Parathyroid adenoma (tissue), 2 donors: Measurements from ENCODE around the gene SLC15A1.

Source experiments
- H2AFZ ChIP-seq: fragments of 300-600 bp; sonication (generic); one replicate; pipeline ENCODE4 v1.7.0; 2017; ENCODE audit warnings: antibody characterized with exemption, mild to moderate bottlenecking
- H3K27ac ChIP-seq: fragments of 300-600 bp; sonication (generic); one replicate; pipeline ENCODE4 v1.7.0; 2017
- H3K27me3 ChIP-seq: fragments of 300-600 bp; sonication (generic); one replicate; pipeline ENCODE4 v1.7.0; 2017; ENCODE audit warnings: low read length; ENCODE audit not compliant: control insufficient read depth, insufficient read depth
- H3K36me3 ChIP-seq: fragments of 300-600 bp; sonication (generic); one replicate; pipeline ENCODE4 v1.7.0; 2017; ENCODE audit warnings: low read length; ENCODE audit not compliant: control insufficient read depth, insufficient read depth
- H3K4me1 ChIP-seq: fragments of 300-600 bp; sonication (generic); one replicate; pipeline ENCODE4 v1.7.0; 2017; ENCODE audit warnings: control low read depth
- H3K4me2 ChIP-seq: fragments of 300-600 bp; sonication (generic); one replicate; pipeline ENCODE4 v1.7.0; 2017; ENCODE audit warnings: low read length
- H3K4me3 ChIP-seq: fragments of 300-600 bp; sonication (generic); one replicate; pipeline ENCODE4 v1.7.0; 2017; ENCODE audit warnings: low read depth, low read length
- H3K79me2 ChIP-seq: fragments of 300-600 bp; sonication (generic); one replicate; pipeline ENCODE4 v1.7.0; 2017; ENCODE audit warnings: control low read depth
- H3K9ac ChIP-seq: fragments of 300-600 bp; sonication (generic); one replicate; pipeline ENCODE4 v1.7.0; 2017; ENCODE audit warnings: mild to moderate bottlenecking
- H3K9me3 ChIP-seq: fragments of 300-600 bp; sonication (generic); one replicate; pipeline ENCODE4 v1.7.0; 2017; ENCODE audit warnings: low read length; ENCODE audit not compliant: control insufficient read depth
- TF ChIP-seq, protein P1 (sequence below): fragments of 300-600 bp; sonication (generic); IDR thresholded peaks from one replicate; pipeline ENCODE4 v1.7.0; 2017; ENCODE audit warnings: antibody characterized with exemption, mild to moderate bottlenecking
- donor health status: primary hyperparathyroidism.

Gene SLC15A1

DNA sequence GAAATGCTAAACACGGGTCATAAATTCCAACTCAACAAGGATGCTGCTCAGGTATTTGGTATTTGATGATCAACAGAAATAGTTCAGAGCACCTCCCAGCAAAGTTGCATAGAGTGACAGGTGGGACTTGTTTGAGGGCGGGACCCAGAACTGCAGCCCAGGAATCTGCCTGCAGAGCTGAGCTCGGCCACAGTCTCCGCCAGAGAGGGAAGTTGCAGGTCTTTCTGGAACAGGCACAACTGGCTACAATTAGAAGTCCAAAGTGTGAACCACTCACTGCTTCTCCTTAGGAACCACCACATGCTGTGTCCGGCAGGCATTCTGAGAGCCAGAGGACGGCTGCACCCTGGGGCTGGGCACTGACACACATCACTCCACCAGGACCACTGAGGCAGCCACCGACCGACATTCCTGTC, 1.1 kb downstream of the SLC15A1 start:
- Histone ChIP-seq H3K9ac (no peak overlapping the region), H3K4me3 (peak overlapping the region; percentile 61), H3K4me2 (peak overlapping the region; percentile 94), H3K9me3 (no peaks in the 10 kb centered on the region), H3K36me3 (no peaks in the 10 kb centered on the region), H2AFZ (peak overlapping the region; percentile 86), H3K27ac (no peak overlapping the region), H3K4me1 (peaks cover 3% of the 10 kb centered on the region), H3K27me3 (no peaks in the 10 kb centered on the region), H3K79me2 (no peaks in the 10 kb centered on the region)
- TF ChIP-seq, protein P1, sequence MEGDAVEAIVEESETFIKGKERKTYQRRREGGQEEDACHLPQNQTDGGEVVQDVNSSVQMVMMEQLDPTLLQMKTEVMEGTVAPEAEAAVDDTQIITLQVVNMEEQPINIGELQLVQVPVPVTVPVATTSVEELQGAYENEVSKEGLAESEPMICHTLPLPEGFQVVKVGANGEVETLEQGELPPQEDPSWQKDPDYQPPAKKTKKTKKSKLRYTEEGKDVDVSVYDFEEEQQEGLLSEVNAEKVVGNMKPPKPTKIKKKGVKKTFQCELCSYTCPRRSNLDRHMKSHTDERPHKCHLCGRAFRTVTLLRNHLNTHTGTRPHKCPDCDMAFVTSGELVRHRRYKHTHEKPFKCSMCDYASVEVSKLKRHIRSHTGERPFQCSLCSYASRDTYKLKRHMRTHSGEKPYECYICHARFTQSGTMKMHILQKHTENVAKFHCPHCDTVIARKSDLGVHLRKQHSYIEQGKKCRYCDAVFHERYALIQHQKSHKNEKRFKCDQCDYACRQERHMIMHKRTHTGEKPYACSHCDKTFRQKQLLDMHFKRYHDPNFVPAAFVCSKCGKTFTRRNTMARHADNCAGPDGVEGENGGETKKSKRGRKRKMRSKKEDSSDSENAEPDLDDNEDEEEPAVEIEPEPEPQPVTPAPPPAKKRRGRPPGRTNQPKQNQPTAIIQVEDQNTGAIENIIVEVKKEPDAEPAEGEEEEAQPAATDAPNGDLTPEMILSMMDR = no peak

DNA sequence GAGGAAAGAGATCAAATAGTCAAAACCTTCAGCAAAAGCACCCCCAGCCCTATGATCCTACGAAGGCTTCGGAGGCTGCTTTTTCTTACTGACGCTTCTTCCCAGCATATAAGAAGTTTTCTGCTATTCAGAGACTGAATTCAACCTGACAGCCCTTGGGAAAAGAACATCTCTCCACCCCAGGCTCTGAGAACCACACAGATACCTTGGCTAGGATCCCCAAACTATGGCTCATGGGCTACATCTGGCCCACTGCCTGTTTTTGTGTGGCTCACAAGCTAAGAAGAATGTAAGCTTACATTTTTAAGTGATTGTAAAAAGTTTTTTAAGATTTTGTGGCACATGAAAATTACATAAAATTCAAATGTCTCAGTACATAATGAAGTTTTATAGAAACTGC, 3.0 kb downstream of the SLC15A1 start:
- H3K27me3 ChIP-seq = no peaks in the 10 kb centered on the region
- no peaks in the 10 kb centered on the region for H3K36me3 ChIP-seq
- H3K4me3 ChIP-seq = no peak overlapping the region
- peaks cover 3% of the 10 kb centered on the region for H3K4me1 ChIP-seq
- TF ChIP-seq, protein P1 = no peak
- no peak overlapping the region for H3K9ac ChIP-seq
- no peak overlapping the region for H3K27ac ChIP-seq
- H3K4me2 ChIP-seq = no peak overlapping the region
- no peaks in the 10 kb centered on the region for H3K9me3 ChIP-seq
- H2AFZ ChIP-seq = no peak overlapping the region
- no peaks in the 10 kb centered on the region for H3K79me2 ChIP-seq

DNA sequence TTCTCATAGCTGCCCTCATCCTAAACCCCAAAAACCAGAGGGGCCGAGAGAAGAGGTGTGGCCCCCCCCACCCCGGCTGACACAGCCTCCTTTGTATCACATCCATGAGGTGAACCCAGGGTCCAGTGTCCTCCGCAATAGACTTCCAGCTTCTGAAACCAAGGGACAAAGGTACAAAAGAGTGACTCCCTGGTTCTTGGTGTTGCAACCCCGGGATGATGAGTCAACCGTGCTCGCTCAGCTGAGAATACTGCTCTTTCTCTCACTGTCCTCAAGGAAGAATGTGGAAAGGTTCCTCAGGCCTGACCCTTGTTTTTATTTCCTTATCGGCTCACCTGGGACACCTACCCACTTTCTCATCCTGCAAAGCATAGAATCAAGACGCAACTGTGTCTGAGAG, 5.5 kb downstream of the SLC15A1 start:
- Histone ChIP-seq H3K9ac (no peak overlapping the region), H3K79me2 (no peaks in the 10 kb centered on the region), H3K4me3 (no peak overlapping the region), H3K9me3 (no peaks in the 10 kb centered on the region), H2AFZ (no peak overlapping the region), H3K27me3 (no peaks in the 10 kb centered on the region), H3K27ac (no peak overlapping the region), H3K36me3 (no peaks in the 10 kb centered on the region), H3K4me2 (no peak overlapping the region), H3K4me1 (peaks cover 2% of the 10 kb centered on the region)
- TF ChIP-seq, protein P1 = no peak

DNA sequence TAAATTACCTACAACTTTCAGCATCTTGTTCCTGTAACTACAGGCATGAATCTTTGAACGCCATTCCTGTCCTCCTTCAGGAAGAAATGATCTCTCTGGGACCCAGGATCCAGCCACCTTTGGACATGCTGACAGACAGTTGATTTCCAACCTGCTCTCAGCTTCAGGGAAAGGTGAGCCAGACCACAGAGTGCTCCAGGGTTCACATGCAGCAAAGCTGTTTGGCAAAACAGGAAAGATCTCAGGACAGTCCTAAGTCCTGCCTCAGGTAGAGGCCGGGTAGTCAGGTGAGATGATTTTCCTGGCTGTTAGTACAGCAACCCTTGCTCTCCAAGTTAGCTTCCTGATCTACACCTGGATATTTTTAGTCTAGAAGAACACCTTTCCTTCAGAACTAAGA, 9.1 kb downstream of the SLC15A1 start:
- H3K4me1 ChIP-seq = no peaks in the 10 kb centered on the region
- no peak overlapping the region for H3K9ac ChIP-seq
- H2AFZ ChIP-seq = no peak overlapping the region
- no peaks in the 10 kb centered on the region for H3K79me2 ChIP-seq
- H3K27me3 ChIP-seq = no peaks in the 10 kb centered on the region
- no peak overlapping the region for H3K27ac ChIP-seq
- no peaks in the 10 kb centered on the region for H3K9me3 ChIP-seq
- H3K36me3 ChIP-seq = no peaks in the 10 kb centered on the region
- no peak overlapping the region for H3K4me2 ChIP-seq
- no peak overlapping the region for H3K4me3 ChIP-seq
- TF ChIP-seq, protein P1 = no peak

DNA sequence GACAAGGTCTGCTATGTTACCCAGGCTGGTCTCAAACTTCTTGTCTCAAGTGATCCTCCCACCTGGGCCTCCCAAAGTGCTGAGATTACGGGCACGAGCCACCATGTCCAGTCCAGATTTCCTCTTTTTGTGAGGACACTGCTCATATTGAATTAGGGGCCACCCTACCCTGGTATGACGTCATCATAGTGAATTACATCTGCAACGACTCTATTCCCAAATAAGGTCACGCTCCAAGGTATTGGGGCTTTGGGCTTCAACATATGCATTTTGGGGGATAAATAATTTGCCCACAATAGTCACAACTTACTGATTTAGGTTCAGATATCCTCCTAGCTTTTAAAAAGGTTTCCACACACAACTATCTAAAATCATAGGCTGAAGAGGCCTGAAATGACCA, 9.5 kb downstream of the SLC15A1 start:
- Histone ChIP-seq H3K9ac (no peak overlapping the region), H3K36me3 (no peaks in the 10 kb centered on the region), H3K27me3 (no peaks in the 10 kb centered on the region), H2AFZ (no peak overlapping the region), H3K79me2 (no peaks in the 10 kb centered on the region), H3K4me2 (no peak overlapping the region), H3K4me3 (no peak overlapping the region), H3K27ac (no peak overlapping the region), H3K9me3 (no peaks in the 10 kb centered on the region), H3K4me1 (no peaks in the 10 kb centered on the region)
- TF ChIP-seq, protein P1 = no peak
